Measurements from ENCODE around the gene TRAP1. TPM values are rescaled to one million over a fixed set of nuclear protein-coding genes. Genes with fewer than 3 reads are reported as not detected.
"Not testable (repeated sequence)": the region's sequence is repeated elsewhere in the genome, so short reads cannot be mapped to it uniquely, and the experiment has no call there.

TRAP1 gene
- total RNA-seq, 2 donors from 2014 or later: 33.2 to 51.1 TPM

- ATAC-seq (ENCODE audit: insufficient number of reproducible peaks, low FRiP score, low read depth): no peak
- no peak for TF ChIP-seq CTCF (IDR thresholded peaks at IDR 0.05)
- H3K27me3 ChIP-seq (replicated peaks; ENCODE audit: insufficient read depth): no peaks in the 10 kb centered on the region
- peak overlapping the region; percentile 83 to 86 for H3K27ac ChIP-seq
- no peak for DNase-seq (ENCODE audit: low spot score)
- H3K4me1 ChIP-seq (ENCODE audit: control insufficient read depth in 1 of 2, low read depth in 2 of 2): peaks cover 3 to 19% of the 10 kb centered on the region in 2 donors
- H3K9me3 ChIP-seq: no peaks in the 10 kb centered on the region
- peak overlapping the region; percentile 81 for H3K4me3 ChIP-seq
- no peaks in the 10 kb centered on the region for H3K36me3 ChIP-seq
These were observed 681 bp upstream of the TRAP1 start for GRCh38 chr16:3718019-3718391.

GRCh38 chr16:3716831-3717234, 491 bp downstream of the TRAP1 start:
- H3K36me3 ChIP-seq: no peaks in the 10 kb centered on the region
- DNase-seq (ENCODE audit: low spot score) (no peak), ATAC-seq (ENCODE audit: insufficient number of reproducible peaks, low FRiP score, low read depth) (peak; percentile 9)
- H3K9me3 ChIP-seq: no peaks in the 10 kb centered on the region
- TF ChIP-seq CTCF (IDR thresholded peaks at IDR 0.05): no peak
- peak overlapping the region; percentile 83 to 86 for H3K27ac ChIP-seq
- peaks cover 3 to 19% of the 10 kb centered on the region in 2 donors for H3K4me1 ChIP-seq (ENCODE audit: control insufficient read depth in 1 of 2, low read depth in 2 of 2)
- no peaks in the 10 kb centered on the region for H3K27me3 ChIP-seq (replicated peaks; ENCODE audit: insufficient read depth)
- H3K4me3 ChIP-seq: peak overlapping the region; percentile 81

GRCh38 chr16:3715430-3715829, 1.9 kb downstream of the TRAP1 start:
- Histone ChIP-seq H3K27ac (no peak overlapping the region), H3K36me3 (no peaks in the 10 kb centered on the region), H3K4me1 (ENCODE audit: control insufficient read depth in 1 of 2, low read depth in 2 of 2) (peaks cover 3 to 19% of the 10 kb centered on the region in 2 donors), H3K27me3 (replicated peaks; ENCODE audit: insufficient read depth) (no peaks in the 10 kb centered on the region), H3K9me3 (no peaks in the 10 kb centered on the region), H3K4me3 (no peak overlapping the region)
- DNase-seq (ENCODE audit: low spot score) (no peak), ATAC-seq (ENCODE audit: insufficient number of reproducible peaks, low FRiP score, low read depth) (no peak)
- no peak for TF ChIP-seq CTCF (IDR thresholded peaks at IDR 0.05)

GRCh38 chr16:3714378-3714777, 2.9 kb downstream of the TRAP1 start:
- ATAC-seq (ENCODE audit: insufficient number of reproducible peaks, low FRiP score, low read depth): not testable (repeated sequence)

GRCh38 chr16:3713587-3714242, 3.6 kb downstream of the TRAP1 start:
- DNase-seq (ENCODE audit: low spot score): no peak
- no peaks in the 10 kb centered on the region for H3K27me3 ChIP-seq (replicated peaks; ENCODE audit: insufficient read depth)
- H3K27ac ChIP-seq: no peak overlapping the region
- no peak overlapping the region for H3K4me3 ChIP-seq
- peaks cover 3 to 19% of the 10 kb centered on the region in 2 donors for H3K4me1 ChIP-seq (ENCODE audit: control insufficient read depth in 1 of 2, low read depth in 2 of 2)
- no peaks in the 10 kb centered on the region for H3K9me3 ChIP-seq
- ATAC-seq (ENCODE audit: insufficient number of reproducible peaks, low FRiP score, low read depth): no peak
- no peaks in the 10 kb centered on the region for H3K36me3 ChIP-seq
- TF ChIP-seq CTCF (IDR thresholded peaks at IDR 0.05): no peak

More at GRCh38 chr16:3714378-3714777, 2.9 kb downstream of the TRAP1 start:
- not testable (repeated sequence) for H3K36me3 ChIP-seq; DNase-seq (ENCODE audit: low spot score); H3K27me3 ChIP-seq (replicated peaks; ENCODE audit: insufficient read depth); H3K27ac ChIP-seq; H3K4me3 ChIP-seq; H3K9me3 ChIP-seq
- H3K4me1 ChIP-seq (ENCODE audit: control insufficient read depth in 1 of 2, low read depth in 2 of 2): peaks cover 3 to 19% of the 10 kb centered on the region in 2 donors
